Lower leg skin (tissue), 3 donors: ENCODE data around the gene IFNG-AS1.

Experiments used
- POLR2A ChIP-seq, 2 donors: fragments of 450-650 bp; IDR thresholded peaks; one replicate each; pipeline ENCODE4 v1.6.1; 2016 to 2017; ENCODE audit warnings: antibody characterized with exemption in 2 of 2, mild to moderate bottlenecking in 1 of 2, moderate library complexity in 1 of 2
- TF ChIP-seq, protein P1 (sequence below), 3 donors: fragments of 450-650 bp; IDR thresholded peaks; one replicate each; pipeline ENCODE4 v1.5.1; 2016; ENCODE audit warnings: antibody characterized with exemption in 3 of 3, mild to moderate bottlenecking in 3 of 3, moderate library complexity in 2 of 3

DNA sequence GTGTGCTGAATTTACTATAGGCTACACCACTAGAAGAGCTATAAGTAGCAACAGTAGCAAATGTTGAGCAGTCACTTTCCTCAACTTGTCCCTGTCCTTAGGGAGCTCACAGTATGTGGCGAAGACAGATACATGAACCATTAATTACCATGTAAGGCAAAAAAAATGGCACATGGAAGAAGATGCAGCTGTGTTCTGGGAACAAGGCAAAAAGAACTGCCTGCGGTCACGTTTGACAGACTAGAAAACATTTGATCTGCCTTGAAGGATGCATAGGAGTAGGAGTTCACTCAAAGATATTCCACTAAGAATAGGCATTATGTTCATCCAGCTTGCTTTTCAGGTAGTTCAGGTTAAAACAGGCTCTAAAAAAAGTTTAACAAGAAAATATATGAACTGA lies 46.5 kb upstream of the IFNG-AS1 start:
- TF ChIP-seq, protein P1, sequence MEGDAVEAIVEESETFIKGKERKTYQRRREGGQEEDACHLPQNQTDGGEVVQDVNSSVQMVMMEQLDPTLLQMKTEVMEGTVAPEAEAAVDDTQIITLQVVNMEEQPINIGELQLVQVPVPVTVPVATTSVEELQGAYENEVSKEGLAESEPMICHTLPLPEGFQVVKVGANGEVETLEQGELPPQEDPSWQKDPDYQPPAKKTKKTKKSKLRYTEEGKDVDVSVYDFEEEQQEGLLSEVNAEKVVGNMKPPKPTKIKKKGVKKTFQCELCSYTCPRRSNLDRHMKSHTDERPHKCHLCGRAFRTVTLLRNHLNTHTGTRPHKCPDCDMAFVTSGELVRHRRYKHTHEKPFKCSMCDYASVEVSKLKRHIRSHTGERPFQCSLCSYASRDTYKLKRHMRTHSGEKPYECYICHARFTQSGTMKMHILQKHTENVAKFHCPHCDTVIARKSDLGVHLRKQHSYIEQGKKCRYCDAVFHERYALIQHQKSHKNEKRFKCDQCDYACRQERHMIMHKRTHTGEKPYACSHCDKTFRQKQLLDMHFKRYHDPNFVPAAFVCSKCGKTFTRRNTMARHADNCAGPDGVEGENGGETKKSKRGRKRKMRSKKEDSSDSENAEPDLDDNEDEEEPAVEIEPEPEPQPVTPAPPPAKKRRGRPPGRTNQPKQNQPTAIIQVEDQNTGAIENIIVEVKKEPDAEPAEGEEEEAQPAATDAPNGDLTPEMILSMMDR (IDR thresholded peaks at IDR 0.05) = no peak
- no peak for TF ChIP-seq POLR2A (IDR thresholded peaks at IDR 0.05)
